ENCODE data around the gene STEAP2. TPM values are rescaled to one million over a fixed set of nuclear protein-coding genes. Genes with fewer than 3 reads are reported as not detected.
"Not testable (repeated sequence)": the region's sequence is repeated elsewhere in the genome, so short reads cannot be mapped to it uniquely, and the experiment has no call there.

Gene STEAP2
- total RNA-seq, 1 experiment from 2014 or later, result 17.0 TPM

GRCh38 chr7:90251304-90251635, 39.7 kb downstream of the STEAP2 start (continued):
- TF ChIP-seq OVOL2 (CRISPR knock-in tag; IDR thresholded peaks at IDR 0.05; ENCODE audit: borderline replicate concordance) (no peak), NR1H2 (CRISPR knock-in tag; IDR thresholded peaks at IDR 0.05) (no peak), ELF4 (CRISPR knock-in tag; IDR thresholded peaks at IDR 0.05; ENCODE audit: low read depth) (no peak), E2F4 (CRISPR knock-in tag; IDR thresholded peaks at IDR 0.05; ENCODE audit: borderline replicate concordance, low read depth) (no peak), RELA (CRISPR knock-in tag; IDR thresholded peaks at IDR 0.05; ENCODE audit: borderline replicate concordance) (no peak), ZNF671 (CRISPR knock-in tag; IDR thresholded peaks at IDR 0.05) (no peak), SMAD3 (CRISPR knock-in tag; IDR thresholded peaks at IDR 0.05; ENCODE audit: borderline replicate concordance) (no peak), CREB1 (CRISPR knock-in tag; IDR thresholded peaks at IDR 0.05) (no peak), ZNF263 (CRISPR knock-in tag; IDR thresholded peaks at IDR 0.05; ENCODE audit: low read depth) (no peak)

GRCh38 chr7:90256011-90256410, 44.5 kb downstream of the STEAP2 start:
- POLR2A ChIA-PET; H3K27me3 Mint-ChIP-seq (ENCODE audit: low read depth); H3K36me3 Mint-ChIP-seq; H3K4me1 Mint-ChIP-seq; DNase-seq (ENCODE audit: low spot score); CTCF ChIA-PET; ATAC-seq; H3K27ac Mint-ChIP-seq; H3K4me3 Mint-ChIP-seq: not testable (repeated sequence)
- peaks cover 12% of the 10 kb centered on the region for H3K9me3 Mint-ChIP-seq

- CTCF ChIA-PET, result no interaction called here
- ATAC-seq (no peak), DNase-seq (ENCODE audit: low spot score) (no peak)
- Mint-ChIP-seq H3K4me3 (no peak overlapping the region), H3K4me1 (no peaks in the 10 kb centered on the region), H3K27me3 (ENCODE audit: low read depth) (no peaks in the 10 kb centered on the region), H3K27ac (no peak overlapping the region), H3K9me3 (peaks cover 12% of the 10 kb centered on the region), H3K36me3 (peaks cover 4% of the 10 kb centered on the region; the same call in 1 of the 2 replicates)
- POLR2A ChIA-PET, result no interaction called here
- TF ChIP-seq FOXP4 (CRISPR knock-in tag; IDR thresholded peaks at IDR 0.05), result no peak
- no peak for TF ChIP-seq PRRX2 (CRISPR knock-in tag; IDR thresholded peaks at IDR 0.05)
- no peak for TF ChIP-seq FOXK1 (CRISPR knock-in tag; IDR thresholded peaks at IDR 0.05)
- no peak for TF ChIP-seq ZNF317 (CRISPR knock-in tag; IDR thresholded peaks at IDR 0.05; ENCODE audit: borderline replicate concordance, low read depth)
- TF ChIP-seq TEAD1 (CRISPR knock-in tag; IDR thresholded peaks at IDR 0.05), result no peak
- TF ChIP-seq KAT7 (CRISPR knock-in tag; IDR thresholded peaks at IDR 0.05; ENCODE audit: borderline replicate concordance), result no peak
- TF ChIP-seq ZMAT4 (CRISPR knock-in tag; IDR thresholded peaks at IDR 0.05), result no peak
- TF ChIP-seq SP1 (CRISPR knock-in tag; conservative IDR thresholded peaks at IDR 0.05), result no peak
- no peak for TF ChIP-seq CDX4 (CRISPR knock-in tag; IDR thresholded peaks at IDR 0.05; ENCODE audit: borderline replicate concordance)
- no peak for TF ChIP-seq ZNF423 (CRISPR knock-in tag; IDR thresholded peaks at IDR 0.05)
- no peak for TF ChIP-seq OVOL2 (CRISPR knock-in tag; IDR thresholded peaks at IDR 0.05; ENCODE audit: borderline replicate concordance)
- TF ChIP-seq ZNF138 (CRISPR knock-in tag; conservative IDR thresholded peaks at IDR 0.05), result no peak
- no peak for TF ChIP-seq MYBL2 (CRISPR knock-in tag; IDR thresholded peaks at IDR 0.05)
- no peak for TF ChIP-seq AFF4 (CRISPR knock-in tag; IDR thresholded peaks at IDR 0.05; ENCODE audit: borderline replicate concordance)
- no peak for TF ChIP-seq NFYB (CRISPR knock-in tag; conservative IDR thresholded peaks at IDR 0.05; ENCODE audit: low read depth)
- no peak for TF ChIP-seq ATF2 (CRISPR knock-in tag; IDR thresholded peaks at IDR 0.05; ENCODE audit: borderline replicate concordance, low read depth)
- no peak for TF ChIP-seq NR3C1 (CRISPR knock-in tag; conservative IDR thresholded peaks at IDR 0.05; ENCODE audit: low read depth)
These were observed 45.2 kb downstream of the STEAP2 start for GRCh38 chr7:90256778-90257177.
